NT2/D1 (cell line): Measurements from ENCODE around the gene CCDC28A.

Experiments
- SUZ12 ChIP-seq: IDR thresholded peaks from 2 replicates; pipeline ENCODE4 v1.6.1; 2011; ENCODE audit not compliant: insufficient read length, insufficient read depth; ENCODE audit errors: extremely low read depth
- YY1 ChIP-seq: IDR thresholded peaks from 2 replicates; pipeline ENCODE4 v1.6.1; 2011; ENCODE audit not compliant: insufficient read length, insufficient read depth

DNA sequence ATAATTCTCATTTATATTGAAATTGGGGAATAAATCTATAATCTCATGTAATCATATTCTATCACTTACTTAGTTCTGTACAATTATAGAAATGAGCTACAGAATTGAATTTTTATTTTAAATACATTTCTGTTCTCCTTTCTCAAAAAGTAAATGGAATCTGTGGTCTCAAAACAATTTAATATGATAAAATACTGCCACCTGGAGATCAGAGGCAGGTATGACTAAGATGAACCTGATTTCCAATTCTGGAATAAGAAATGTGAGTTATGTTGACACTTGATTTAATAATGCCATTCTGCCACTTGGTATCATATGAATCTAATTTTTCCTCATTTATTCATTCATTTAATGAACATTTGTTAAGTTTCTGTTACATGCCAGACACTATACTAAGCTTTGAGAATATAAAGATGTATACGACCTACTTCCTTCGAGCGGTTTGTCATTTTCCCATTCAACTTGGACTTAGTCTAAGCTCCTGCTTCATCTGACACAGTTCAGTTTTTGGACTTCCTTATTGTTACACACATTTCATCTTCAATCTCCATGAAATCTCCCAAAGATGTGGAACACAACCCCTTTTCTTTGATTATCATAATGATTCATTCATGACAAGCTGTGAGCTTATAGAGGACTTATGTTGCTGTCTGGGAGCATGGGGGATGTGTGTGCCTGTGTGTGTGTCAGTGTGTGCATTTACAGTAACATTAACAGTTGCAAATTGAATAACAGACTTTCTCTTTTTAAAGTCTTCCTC, 7.5 kb upstream of the CCDC28A start:
- TF ChIP-seq SUZ12 (no peak), YY1 (no peak)
